GM12892 (cell line): Measurements from ENCODE around the gene INPP5A.

Experiments used
- POLR2A ChIP-seq: IDR thresholded peaks from 2 replicates; pipeline ENCODE4 v1.6.1; 2011; ENCODE audit warnings: low read depth, low read length, control low read depth
- POLR2AphosphoS5 ChIP-seq: IDR thresholded peaks from 2 replicates; pipeline ENCODE4 v1.6.1; 2011; ENCODE audit warnings: low read depth, low read length, control low read depth
- TAF1 ChIP-seq: IDR thresholded peaks from 2 replicates; pipeline ENCODE4 v1.6.1; 2011; ENCODE audit warnings: low read depth, mild to moderate bottlenecking, control low read depth, low read length, borderline replicate concordance

DNA sequence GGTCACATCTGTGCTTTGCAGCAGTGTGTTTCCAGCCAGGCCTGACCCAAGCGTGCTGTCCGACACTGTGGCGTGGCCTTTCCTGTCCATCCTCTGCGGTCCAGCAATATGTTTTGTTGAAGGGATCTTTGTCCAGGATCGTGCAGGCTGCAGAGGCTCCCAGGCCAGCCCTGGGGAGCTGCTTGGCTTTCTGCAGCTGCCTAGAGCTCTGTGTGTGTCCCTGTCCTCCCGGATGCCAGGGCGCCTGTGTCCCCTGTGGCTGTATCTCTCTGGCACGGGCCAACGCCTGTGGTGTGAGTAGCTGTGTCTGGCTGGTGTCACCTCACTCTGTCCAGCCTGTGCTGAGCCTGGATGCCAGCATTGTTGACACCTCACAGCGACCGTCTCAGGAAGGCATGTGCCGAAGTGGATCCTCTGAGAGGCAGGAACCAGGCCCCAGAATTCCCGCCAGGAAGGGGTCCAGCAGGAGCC lies 94.5 kb downstream of the INPP5A start:
- TF ChIP-seq POLR2A (no peak), TAF1 (no peak), POLR2AphosphoS5 (no peak)
